A549 (cell line): Measurements from ENCODE around the gene VSIR. TPM values are rescaled to one million over a fixed set of nuclear protein-coding genes. Genes with fewer than 3 reads are reported as not detected.

Source experiments
- ATAC-seq, 2 experiments: fragments of 200-7000 bp in 1 of 2; fragments of >200 bp in 1 of 2; cut with Nextera tagmentation in 1 of 2; cut with Tn5 transposase in 1 of 2; 3 replicates each; pipeline versions ENCODE4 v1.8.0 to v1.9.1; 2018 to 2020; ENCODE audit warnings: mild to moderate bottlenecking in 1 of 2, moderate library complexity in 1 of 2
- CTCF ChIA-PET: fragments of 300-600 bp; sonication (Branson Sonifier 250); formaldehyde crosslinking; extraction: SDS; loops from one replicate; lab custom pipeline; 2021; ENCODE audit warnings: antibody characterized with exemption, inconsistent platforms; lab: Yijun Ruan, JAX
- POLR2A ChIA-PET: fragments of 350-600 bp; formaldehyde crosslinking; extraction: SDS; loops from one replicate; lab custom pipeline; 2021; ENCODE audit warnings: antibody characterized with exemption, inconsistent platforms; lab: Yijun Ruan, JAX
- DNase-seq, 2 experiments: peaks; one replicate each; pipeline versions ENCODE4 v3.0.0 to v3.0.0-alpha.2; 2011 to 2016; ENCODE audit warnings: low read depth in 1 of 2, low spot score in 1 of 2
- FAIRE-seq: peaks from 2 replicates; lab custom pipeline; 2011; peaks lifted over from hg19 to GRCh38; lab: Jason Lieb, UNC
- H3K27ac ChIP-seq, 2 experiments: fragments of >200 bp; sonication (Bioruptor Twin); formaldehyde crosslinking; 3 replicates each; pipeline ENCODE4 v1.5.1; 2016 to 2017
- H3K4me1 ChIP-seq: fragments of >200 bp; sonication (Bioruptor Twin); formaldehyde crosslinking; 3 replicates; pipeline ENCODE4 v1.6.1; 2016
- H3K4me2 ChIP-seq: fragments of >200 bp; sonication (Bioruptor Twin); formaldehyde crosslinking; 3 replicates; pipeline ENCODE4 v1.6.1; 2016
- H3K4me3 ChIP-seq: fragments of >200 bp; sonication (Bioruptor Twin); formaldehyde crosslinking; 3 replicates; pipeline ENCODE4 v1.5.1; 2016
- H3K9me3 ChIP-seq: fragments of >200 bp; sonication (Bioruptor Twin); formaldehyde crosslinking; 3 replicates; pipeline ENCODE4 v1.6.1; 2016
- ATOH8 ChIP-seq: fragments of 250-450 bp; sonication (Bioruptor Pico); IDR thresholded peaks from 2 replicates; pipeline ENCODE4 v1.5.0; 2020; ENCODE audit warnings: low read depth, mild to moderate bottlenecking, moderate library complexity
- BHLHE40 ChIP-seq: IDR thresholded peaks from 2 replicates; pipeline ENCODE4 v1.6.1; 2012; ENCODE audit warnings: low read depth, low read length, inconsistent platforms
- CBX8 ChIP-seq: fragments of 200-600 bp; sonication (generic); IDR thresholded peaks from 2 replicates; pipeline ENCODE4 v1.6.1; 2016
- E2F6 ChIP-seq: IDR thresholded peaks from 2 replicates; pipeline ENCODE4 v1.6.1; 2012; ENCODE audit warnings: low read depth, borderline replicate concordance
- EHF ChIP-seq: fragments of 250-450 bp; sonication (Bioruptor Pico); IDR thresholded peaks from 2 replicates; pipeline ENCODE4 v1.5.0; 2020; ENCODE audit warnings: mild to moderate bottlenecking
- EHMT2 ChIP-seq: fragments of 200-600 bp; sonication (generic); IDR thresholded peaks from 2 replicates; pipeline ENCODE4 v1.6.1; 2016; ENCODE audit warnings: antibody characterized with exemption, low read depth, mild to moderate bottlenecking, moderate library complexity
- ESRRA ChIP-seq: fragments of 150-350 bp; IDR thresholded peaks from 2 replicates; pipeline ENCODE4 v1.6.1; 2014; ENCODE audit warnings: mild to moderate bottlenecking, low read length, borderline replicate concordance
- FOSL2 ChIP-seq, 2 experiments: fragments of 450-650 bp in 1 of 2; fragments of >200 bp in 1 of 2; sonication (Bioruptor Twin) in 1 of 2; formaldehyde crosslinking; IDR thresholded peaks; 2 replicates each; pipeline versions ENCODE4 v1.5.0 to v1.6.1; 2016 to 2020; ENCODE audit warnings: mild to moderate bottlenecking in 1 of 2, moderate library complexity in 1 of 2
- HES2 ChIP-seq: fragments of >200 bp; sonication (Bioruptor Twin); formaldehyde crosslinking; IDR thresholded peaks from 2 replicates; pipeline ENCODE4 v1.6.1; 2016
- HOXA7 ChIP-seq: fragments of 250-450 bp; sonication (Bioruptor Pico); IDR thresholded peaks from 2 replicates; pipeline ENCODE4 v1.5.0; 2020; ENCODE audit warnings: mild to moderate bottlenecking, moderate library complexity
- HOXB13 ChIP-seq: fragments of 250-450 bp; sonication (Bioruptor Pico); IDR thresholded peaks from 2 replicates; pipeline ENCODE4 v1.5.0; 2020; ENCODE audit warnings: low read depth, mild to moderate bottlenecking, moderate library complexity
- KDM1A ChIP-seq: fragments of 200-600 bp; sonication (generic); IDR thresholded peaks from 2 replicates; pipeline ENCODE4 v1.6.1; 2016; ENCODE audit warnings: low read depth, mild to moderate bottlenecking
- MAZ ChIP-seq: fragments of 150-350 bp; IDR thresholded peaks from 2 replicates; pipeline ENCODE4 v1.6.1; 2014; ENCODE audit warnings: antibody characterized with exemption, low read depth, low read length, borderline replicate concordance
- NFE2L2 ChIP-seq: fragments of 150-350 bp; conservative IDR thresholded peaks from 2 replicates; pipeline ENCODE4 v1.6.1; 2014; ENCODE audit warnings: low read length
- NPAS2 ChIP-seq: fragments of 250-450 bp; sonication (Bioruptor Pico); IDR thresholded peaks from 2 replicates; pipeline ENCODE4 v1.8.0; 2022; ENCODE audit warnings: mild to moderate bottlenecking, moderate library complexity, borderline replicate concordance
- PBX3 ChIP-seq: IDR thresholded peaks from 2 replicates; pipeline ENCODE4 v1.6.1; 2012
- PHF8 ChIP-seq: fragments of 200-600 bp; sonication (generic); IDR thresholded peaks from 2 replicates; pipeline ENCODE4 v1.6.1; 2016; ENCODE audit warnings: low read depth, mild to moderate bottlenecking, antibody characterized with exemption, moderate library complexity, borderline replicate concordance
- POLR2AphosphoS2 ChIP-seq: conservative IDR thresholded peaks from 2 replicates; pipeline ENCODE4 v1.6.1; 2012; ENCODE audit warnings: low read length, improper control_type of control experiment, inconsistent platforms
- SMC3 ChIP-seq: fragments of >200 bp; sonication (Bioruptor Twin); formaldehyde crosslinking; IDR thresholded peaks from 3 replicates; pipeline ENCODE4 v1.6.1; 2018; ENCODE audit warnings: inconsistent platforms
- SREBF2 ChIP-seq: fragments of 450-650 bp; IDR thresholded peaks from 2 replicates; pipeline ENCODE4 v1.6.1; 2014; ENCODE audit warnings: mild to moderate bottlenecking, moderate library complexity
- WGBS: methylation state at CpG from one replicate; pipeline ENCODE4 v1.1.6; 2017; ENCODE audit errors: missing lambda C conversion rate; 5-methylcytosine and 5-hydroxymethylcytosine counted together
- polyA plus RNA-seq, 4 experiments: library from polyadenylated mRNA; depleted of rRNA in 3 of 4; stranded (reverse); fragments of >200 nt; fragmentation: RNase III in 1 of 4; extraction: RNeasy Plus Mini Kit Qiagen cat#74134 plus additional on column Dnase treatment in 1 of 4; gene quantifications; 2 replicates in 3 of 4; 3 replicates in 1 of 4; pipeline ENCODE4 v1.2.3, GENCODE V29; 2011 to 2017

Gene VSIR
- polyA plus RNA-seq, 2 of the 4 experiments (the other 2 are of a cell fraction), result 15.5 to 18.5 TPM

GRCh38 chr10:71816936-71817618 is 43.8 kb upstream of the VSIR start:
- peaks cover 17% of the 10 kb centered on the region; the same call in 2 of the 3 replicates for H3K4me1 ChIP-seq
- ATAC-seq (no peak), DNase-seq (no peak), FAIRE-seq (no peak)
- CTCF ChIA-PET, result interaction anchor here (0.6 to 10.6 kb wide), 7 partner anchors 10 to 433 kb away, joined by 3 to 101 read pairs (median 3); partner anchors contain the start of gene VSIR
- no peak overlapping the region for H3K4me3 ChIP-seq
- H3K27ac ChIP-seq, result no peak overlapping the region
- POLR2A ChIA-PET, result interaction anchor here (1.5 to 1.8 kb wide), 2 partner anchors 34 to 43 kb away, joined by 3 to 6 read pairs; partner anchors contain the start of gene PSAP
- 92% methylated on average over 8 of the region's 8 CpGs for WGBS
- no peak overlapping the region for H3K4me2 ChIP-seq
- TF ChIP-seq CBX8 (no peak), BHLHE40 (no peak), FOSL2 (IDR thresholded peaks at IDR 0.05) (no peak), FOSL2 (CRISPR knock-in tag; IDR thresholded peaks at IDR 0.05) (no peak), PHF8 (no peak), SREBF2 (no peak), KDM1A (no peak), NPAS2 (CRISPR knock-in tag) (no peak), MAZ (no peak), PBX3 (no peak), EHF (CRISPR knock-in tag) (no peak), HOXA7 (CRISPR knock-in tag) (no peak)
- no peaks in the 10 kb centered on the region for H3K9me3 ChIP-seq

- peaks cover 18% of the 10 kb centered on the region; the same call in 2 of the 3 replicates for H3K4me1 ChIP-seq
- 90% methylated on average over 12 of the region's 12 CpGs for WGBS
- no peaks in the 10 kb centered on the region for H3K9me3 ChIP-seq
- ChIA-PET POLR2A (interaction anchor here (1.5 kb wide), 1 partner anchor 43 kb away, joined by 3 read pairs; no protein-coding TSS in a partner anchor), CTCF (interaction anchor here (0.5 to 10.6 kb wide), 8 partner anchors 10 to 432 kb away, joined by 3 to 101 read pairs (median 3); partner anchors contain the start of gene VSIR)
- TF ChIP-seq E2F6 (no peak), NFE2L2 (no peak), SMC3 (no peak), ATOH8 (CRISPR knock-in tag) (no peak), HOXB13 (CRISPR knock-in tag) (no peak), PHF8 (no peak), HES2 (no peak), CBX8 (no peak), POLR2AphosphoS2 (no peak), EHMT2 (no peak), ESRRA (no peak)
- DNase-seq (no peak), ATAC-seq (no peak), FAIRE-seq (no peak)
- no peak overlapping the region for H3K27ac ChIP-seq
- no peak overlapping the region for H3K4me2 ChIP-seq
- H3K4me3 ChIP-seq, result no peak overlapping the region
Measured at GRCh38 chr10:71816421-71816851, 43.1 kb upstream of the VSIR start.
